ENCODE results near the gene SIRT2.
"Not testable (repeated sequence)": the region's sequence is repeated elsewhere in the genome, so short reads cannot be mapped to it uniquely, and the experiment has no call there.

SIRT2 gene

GRCh38 chr19:38891771-38892170 lies 7.6 kb downstream of the SIRT2 start:
- CTCF ChIA-PET = interaction anchor here (1.1 kb wide), 1 partner anchor 23 kb away, joined by 5 read pairs; no protein-coding TSS in a partner anchor

GRCh38 chr19:38890686-38891085 lies 8.7 kb downstream of the SIRT2 start:
- H3K27ac ChIP-seq = peak overlapping the region; percentile 40; the same call in 1 of the 2 replicates
- ChIA-PET CTCF (no interaction called here), POLR2A (ENCODE audit: low non-redundant PET) (no interaction called here)
- DNase-seq (ENCODE audit: low spot score) = no peak
- TF ChIP-seq CTCF (conservative IDR thresholded peaks at IDR 0.05; ENCODE audit: low read depth) = no peak

More at GRCh38 chr19:38891771-38892170, 7.6 kb downstream of the SIRT2 start:
- no peak for TF ChIP-seq CTCF (conservative IDR thresholded peaks at IDR 0.05; ENCODE audit: low read depth)
- POLR2A ChIA-PET (ENCODE audit: low non-redundant PET) = no interaction called here
- peak overlapping the region; percentile 40 for H3K27ac ChIP-seq
- DNase-seq (ENCODE audit: low spot score) = no peak

- POLR2A ChIA-PET (ENCODE audit: low non-redundant PET) = no interaction called here
Measured at GRCh38 chr19:38889803-38890202, 9.6 kb downstream of the SIRT2 start.

GRCh38 chr19:38888876-38889275 lies 10.5 kb downstream of the SIRT2 start:
- POLR2A ChIA-PET (ENCODE audit: low non-redundant PET) = no interaction called here
- H3K27ac ChIP-seq = peak overlapping the region; percentile 38; the same call in 1 of the 2 replicates
- CTCF ChIA-PET = interaction anchor here (0.5 to 1.0 kb wide), 3 partner anchors 38 to 1675 kb away, joined by 4 to 6 read pairs (median 4); partner anchors contain the start of gene FAM98C
- DNase-seq (ENCODE audit: low spot score) = no peak
- TF ChIP-seq CTCF (conservative IDR thresholded peaks at IDR 0.05; ENCODE audit: low read depth) = no peak

More at GRCh38 chr19:38889803-38890202, 9.6 kb downstream of the SIRT2 start:
- no peak for DNase-seq (ENCODE audit: low spot score)
- no peak overlapping the region for H3K27ac ChIP-seq
- TF ChIP-seq CTCF (conservative IDR thresholded peaks at IDR 0.05; ENCODE audit: low read depth) = no peak
- CTCF ChIA-PET = no interaction called here

GRCh38 chr19:38884691-38885090 lies 14.7 kb downstream of the SIRT2 start:
- CTCF ChIA-PET = interaction anchor here (1.0 kb wide), 1 partner anchor 13 kb away, joined by 11 read pairs; no protein-coding TSS in a partner anchor
- H3K27ac ChIP-seq = peak overlapping the region; percentile 66
- POLR2A ChIA-PET (ENCODE audit: low non-redundant PET); DNase-seq (ENCODE audit: low spot score): not testable (repeated sequence)

- no peak for DNase-seq (ENCODE audit: low spot score)
- ChIA-PET POLR2A (ENCODE audit: low non-redundant PET) (no interaction called here), CTCF (no interaction called here)
- H3K27ac ChIP-seq = peak overlapping the region; percentile 11; the same call in 1 of the 2 replicates
- TF ChIP-seq CTCF (conservative IDR thresholded peaks at IDR 0.05; ENCODE audit: low read depth) = no peak
Measured at GRCh38 chr19:38883286-38883685, 16.1 kb downstream of the SIRT2 start.

- no peak for TF ChIP-seq CTCF (conservative IDR thresholded peaks at IDR 0.05; ENCODE audit: low read depth)
- no peak for DNase-seq (ENCODE audit: low spot score)
- CTCF ChIA-PET = interaction anchor here (0.7 kb wide), 1 partner anchor 50 kb away, joined by 3 read pairs; no protein-coding TSS in a partner anchor
- 0 out of 2 replicates have a peak overlapping the region, but pooled peaks have one; percentile 14 for H3K27ac ChIP-seq
- POLR2A ChIA-PET (ENCODE audit: low non-redundant PET) = no interaction called here
Measured at GRCh38 chr19:38880882-38881609, 18.4 kb downstream of the SIRT2 start.

All from RWPE1 (cell line).